Measurements from ENCODE around the gene POFUT1.
"Not testable (repeated sequence)": the region's sequence is repeated elsewhere in the genome, so short reads cannot be mapped to it uniquely, and the experiment has no call there.

POFUT1 gene

DNA sequence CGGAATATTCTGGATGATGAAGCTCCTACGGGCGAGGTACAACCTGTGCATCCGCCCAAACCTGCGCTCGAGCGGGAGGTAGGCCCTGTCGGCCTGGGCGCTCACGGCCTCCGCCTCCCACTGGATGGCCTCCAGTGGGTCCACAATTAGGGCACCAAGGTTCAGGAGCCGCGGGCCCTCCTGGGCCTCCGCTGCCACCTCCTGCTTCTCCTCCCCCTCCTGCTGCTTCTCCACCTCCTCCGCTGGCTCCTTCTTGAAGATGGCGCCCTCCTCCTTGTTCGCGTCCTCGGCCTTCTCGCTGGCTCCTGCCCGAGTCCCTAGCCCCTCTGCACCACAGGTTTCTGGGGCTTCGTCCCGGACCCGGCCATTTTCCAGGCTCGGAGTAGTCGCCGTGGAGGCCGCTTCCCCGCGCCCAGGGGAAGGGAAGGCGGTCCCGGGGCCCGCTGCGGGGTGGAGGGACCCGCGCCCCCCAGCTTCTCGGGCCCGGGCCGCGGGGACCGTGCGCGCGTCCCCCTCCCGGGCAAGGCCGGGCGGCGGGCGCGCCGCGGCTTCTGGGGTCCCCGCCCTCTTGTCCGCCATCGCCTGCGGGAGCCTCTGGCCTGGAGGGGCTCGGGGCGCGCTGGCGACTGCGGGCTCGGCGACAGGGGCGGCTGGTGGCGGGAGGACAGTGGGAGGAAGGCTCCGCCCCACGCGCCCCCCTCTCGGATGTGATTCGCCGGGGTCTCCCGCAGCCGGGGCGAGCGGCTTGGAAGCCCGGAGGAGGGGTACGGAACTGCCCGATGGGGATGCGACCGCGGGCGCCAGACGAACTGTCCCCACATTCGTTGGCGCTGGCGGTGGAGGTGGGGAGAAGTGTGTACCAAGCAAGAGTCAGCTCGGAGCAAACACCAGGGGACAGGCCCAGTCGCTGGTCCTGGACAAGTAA is 17.7 kb upstream of the POFUT1 start:
- peak; percentile 36 for DNase-seq

- no peak for DNase-seq
Measured at GRCh38 chr20:32190616-32191415, 16.9 kb upstream of the POFUT1 start.

DNA sequence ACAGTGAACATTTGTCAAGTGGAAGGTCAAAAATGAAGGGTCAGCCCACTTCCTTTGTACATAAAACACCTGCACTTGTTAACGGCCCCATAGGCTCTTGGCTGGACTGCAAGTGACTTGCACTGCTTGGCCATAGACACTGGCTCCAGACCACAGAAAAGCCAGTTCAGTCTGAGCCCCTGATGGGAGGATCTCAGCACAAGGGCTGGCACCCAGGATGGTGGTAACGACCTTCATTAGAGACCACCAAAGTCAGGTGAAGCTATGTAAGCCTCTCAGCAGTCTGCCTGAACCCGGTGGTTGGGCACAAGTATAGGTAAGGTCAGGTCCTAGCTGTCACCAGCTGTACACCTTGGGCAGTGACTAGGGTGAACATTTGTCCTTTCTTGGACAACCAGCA is 16.3 kb upstream of the POFUT1 start:
- no peak for DNase-seq

GRCh38 chr20:32191873-32192272 is 15.8 kb upstream of the POFUT1 start:
- no peak for DNase-seq

GRCh38 chr20:32192698-32193097 is 15.0 kb upstream of the POFUT1 start:
- no peak for DNase-seq

- DNase-seq, result not testable (repeated sequence)
Measured at GRCh38 chr20:32193336-32193735, 14.3 kb upstream of the POFUT1 start.

DNA sequence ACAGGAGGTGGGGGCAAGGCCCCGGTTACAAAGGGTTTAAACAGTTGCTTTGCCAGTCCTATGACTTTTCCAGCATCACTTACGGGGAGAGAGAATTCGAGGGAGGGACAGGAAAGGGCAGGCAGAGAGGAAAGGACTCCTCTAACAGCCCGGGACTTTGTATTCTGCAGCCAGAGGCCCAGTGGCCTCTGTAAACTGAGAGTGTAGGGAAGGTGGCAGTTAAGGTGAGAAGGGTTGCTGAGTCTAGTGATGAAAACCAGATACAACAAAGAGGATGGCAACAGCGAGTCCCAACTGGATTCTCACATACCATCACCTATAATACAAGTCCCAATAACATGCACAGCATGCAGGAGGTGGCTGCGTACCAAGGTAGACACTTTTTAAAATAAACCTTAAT is 13.7 kb upstream of the POFUT1 start:
- DNase-seq, result no peak

DNA sequence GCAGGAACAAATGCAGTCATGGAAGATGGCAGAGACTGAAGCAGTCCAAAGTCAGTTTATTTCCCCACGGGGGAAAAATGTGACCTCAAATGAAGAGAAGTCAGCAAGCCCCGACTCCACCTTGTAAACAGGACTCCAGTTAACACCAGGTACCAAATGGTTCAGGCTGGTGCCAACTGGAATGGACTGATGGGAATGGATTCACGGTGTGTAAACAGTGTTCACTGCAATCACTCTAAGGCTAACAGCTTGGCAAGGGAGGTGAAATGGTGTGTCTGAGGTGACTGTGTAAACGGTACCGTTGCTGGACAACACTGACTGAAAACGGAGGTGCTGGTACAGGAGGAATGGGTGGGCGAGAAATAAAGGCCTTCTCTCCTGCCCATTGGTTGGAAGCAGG is 12.1 kb upstream of the POFUT1 start:
- DNase-seq, result no peak

DNA sequence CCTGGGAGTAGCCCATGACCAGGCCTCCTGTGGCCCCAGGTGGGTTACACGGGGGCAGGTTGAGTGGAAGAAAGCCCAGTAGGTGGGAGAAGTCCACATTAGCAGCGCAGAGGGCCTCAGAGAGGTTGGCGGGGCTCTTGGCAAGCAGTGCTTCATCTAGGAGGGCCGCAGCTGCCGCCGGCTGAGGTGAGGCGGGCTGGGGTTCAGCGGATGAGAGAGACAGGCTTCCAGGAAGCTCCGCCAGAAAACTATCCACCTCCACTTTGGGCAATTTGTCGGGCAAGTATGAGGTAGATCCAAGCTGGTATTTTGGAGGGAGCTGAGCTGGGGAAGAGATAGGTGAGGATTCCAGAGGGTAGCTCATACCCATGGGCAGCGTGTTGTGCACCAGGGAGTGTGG is 11.1 kb upstream of the POFUT1 start:
- not testable (repeated sequence) for DNase-seq

DNA sequence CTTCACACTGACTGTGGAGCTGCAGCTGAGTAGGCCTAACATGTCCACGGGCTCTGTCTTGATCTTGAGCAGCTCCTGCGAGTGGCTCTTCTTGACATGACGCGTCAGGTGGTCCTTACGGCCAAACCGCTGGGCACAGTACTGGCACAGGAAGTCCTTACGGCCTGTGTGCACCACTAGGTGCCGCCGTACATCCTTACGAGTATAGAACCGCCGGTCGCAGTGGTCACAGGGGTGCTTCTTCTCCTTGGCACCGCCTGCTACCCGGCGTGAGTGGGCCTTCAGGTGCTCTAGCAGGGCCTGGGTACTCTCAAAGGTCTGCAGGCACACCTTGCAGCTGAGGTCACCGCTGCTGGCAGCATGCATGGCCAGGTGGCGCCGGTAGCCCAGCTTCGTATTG is 10.5 kb upstream of the POFUT1 start:
- DNase-seq, result not testable (repeated sequence)

GRCh38 chr20:32199006-32199405 is 8.7 kb upstream of the POFUT1 start:
- DNase-seq, result no peak

DNA sequence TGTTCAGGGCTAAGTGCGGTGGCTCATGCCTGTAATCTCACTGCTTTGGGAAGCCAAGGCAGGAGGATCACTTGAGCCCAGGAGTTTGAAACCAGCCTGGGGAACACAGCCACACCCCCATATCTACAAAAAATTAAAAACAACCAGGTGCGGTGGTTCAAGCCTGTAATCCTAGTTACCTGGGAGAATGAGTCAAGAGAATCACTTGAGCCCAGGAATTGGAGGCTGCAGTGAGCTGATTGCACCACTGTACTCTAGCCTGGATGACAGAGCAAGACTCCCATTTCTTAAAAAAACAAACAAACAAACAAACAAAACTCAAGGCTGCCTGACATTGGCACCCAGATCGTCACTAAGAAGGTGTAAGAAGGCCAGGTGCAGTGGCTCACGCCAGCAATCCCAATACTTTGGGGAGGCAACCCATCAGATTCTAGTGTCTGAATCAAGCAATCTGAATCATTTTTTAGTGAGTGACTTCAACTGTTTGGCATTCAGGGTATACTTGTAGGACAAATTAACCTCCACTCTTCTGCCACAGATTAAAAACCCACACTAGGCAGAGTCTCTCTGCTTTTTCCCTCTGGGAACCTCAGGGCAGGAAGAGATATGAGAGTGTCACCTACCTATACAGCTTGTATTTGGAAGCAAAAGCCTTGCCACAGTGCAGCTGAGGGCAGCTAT is 6.2 kb upstream of the POFUT1 start:
- no peak for DNase-seq

GRCh38 chr20:32201977-32202363 is 5.7 kb upstream of the POFUT1 start:
- no peak for DNase-seq

DNA sequence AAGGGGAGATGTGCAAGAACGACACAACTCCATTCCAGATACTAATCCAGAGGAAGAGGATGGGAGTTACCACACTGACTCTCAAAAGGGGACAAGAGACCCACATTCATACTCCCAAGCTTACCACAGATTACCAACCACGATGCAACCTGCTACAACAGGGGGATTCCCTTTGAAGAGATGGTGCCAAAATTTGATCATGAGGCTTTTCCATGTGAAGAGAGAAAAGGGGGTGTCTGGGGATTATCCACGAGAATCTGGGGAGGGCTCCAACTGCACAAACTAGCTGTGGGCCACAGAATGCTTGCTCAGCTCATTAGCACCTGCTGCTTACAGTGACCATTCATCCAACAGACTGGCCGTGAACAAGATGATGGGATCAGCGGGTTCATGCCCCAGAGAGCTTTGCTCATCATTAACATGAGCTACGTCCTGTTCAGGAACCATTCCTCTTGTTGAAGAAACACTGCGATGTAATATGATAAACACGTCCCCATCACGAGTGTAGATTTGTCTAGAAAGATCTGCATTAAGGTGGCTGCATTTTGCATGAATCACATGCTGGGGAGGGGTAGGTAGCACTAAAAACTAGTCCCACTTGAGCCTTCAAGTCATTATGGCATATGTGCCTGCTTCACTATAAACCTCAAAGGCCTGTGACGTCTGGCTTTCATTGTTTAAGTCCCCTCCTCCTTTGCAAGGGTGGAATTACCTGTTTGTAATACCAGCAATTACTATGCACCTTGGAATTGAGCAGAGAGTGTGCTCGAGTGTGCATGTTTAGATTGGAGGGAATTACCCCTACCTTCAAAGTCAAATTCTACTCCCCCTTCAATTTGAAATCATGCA is 4.1 kb upstream of the POFUT1 start:
- no peak for DNase-seq

GRCh38 chr20:32204205-32205109 is 3.2 kb upstream of the POFUT1 start:
- DNase-seq, result no peak

DNA sequence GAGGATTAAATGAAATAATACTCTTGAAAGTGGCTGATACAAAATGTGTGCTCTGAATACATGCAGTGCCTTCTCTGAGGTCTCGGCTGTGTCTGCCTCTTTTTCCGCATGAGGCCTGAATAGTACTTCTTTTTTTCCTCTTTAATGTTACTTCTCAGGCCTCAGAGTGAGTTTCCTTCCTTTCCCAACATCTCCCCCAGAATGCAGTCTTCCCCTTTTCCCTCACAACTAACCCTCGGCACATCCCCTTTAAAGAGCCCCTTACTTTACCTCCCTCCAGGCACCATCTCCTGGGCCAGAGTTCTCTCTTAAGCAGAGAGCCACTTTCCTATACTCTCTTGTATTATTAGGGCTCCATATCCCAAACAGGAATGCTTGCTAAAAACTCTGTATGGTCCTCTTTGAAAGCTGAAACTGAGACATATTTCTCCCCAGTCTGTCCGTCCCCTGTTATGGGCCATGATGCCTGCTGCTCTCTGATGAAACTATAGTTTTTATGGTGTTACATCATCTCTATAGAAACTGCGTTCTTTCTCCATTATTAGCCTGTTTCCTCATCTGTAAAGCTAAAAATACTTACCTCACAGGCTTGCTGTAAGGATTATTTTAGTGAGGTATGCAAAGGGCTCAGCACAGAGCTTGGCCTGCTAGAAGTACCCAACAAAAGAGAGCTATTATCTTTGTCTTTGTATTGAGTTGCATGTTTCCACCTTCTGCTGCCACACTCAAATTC is 2.4 kb upstream of the POFUT1 start:
- no peak for DNase-seq

DNA sequence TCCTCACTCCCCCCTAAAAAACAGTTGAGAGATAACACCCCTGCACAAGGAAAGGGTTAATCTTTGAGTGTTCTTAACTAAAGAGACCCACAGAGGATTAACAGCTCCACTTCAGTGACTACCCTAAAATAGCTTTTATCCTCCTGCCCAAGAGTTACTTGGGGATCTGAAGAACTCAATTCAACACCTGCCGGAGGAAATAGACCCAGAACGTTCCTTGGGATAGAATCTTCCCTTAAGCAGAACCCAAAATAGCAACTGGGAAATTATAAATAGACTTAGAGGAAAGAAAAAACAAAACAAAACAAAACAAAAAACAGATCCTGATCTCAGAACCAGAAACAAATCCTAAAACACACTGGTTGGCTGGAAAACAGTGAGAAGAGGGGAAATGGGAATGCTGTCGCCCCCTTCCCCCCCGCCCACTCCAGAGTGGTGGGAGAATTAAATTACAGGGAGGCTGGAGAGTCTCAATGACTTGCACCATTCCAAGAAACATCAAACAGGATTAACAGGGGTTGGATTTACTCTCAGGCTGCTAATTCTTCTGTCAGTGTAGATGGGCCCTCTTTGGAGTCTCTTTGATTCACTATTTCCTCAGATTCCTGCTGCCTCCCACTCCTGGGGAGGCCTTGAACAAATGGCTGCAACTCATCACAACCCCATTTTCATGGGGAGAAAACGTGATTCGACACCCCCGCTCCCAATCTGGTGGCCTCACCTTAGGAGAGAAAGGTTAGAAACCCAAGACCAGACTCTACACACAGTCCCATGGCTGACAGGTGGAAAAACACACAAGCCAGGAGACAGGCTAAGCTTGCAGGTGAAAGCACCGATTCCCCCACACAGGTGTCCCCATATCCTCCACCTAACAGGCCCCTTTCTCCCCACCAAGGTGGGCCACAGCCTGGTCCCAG is 1.6 kb upstream of the POFUT1 start:
- no peak for DNase-seq

DNA sequence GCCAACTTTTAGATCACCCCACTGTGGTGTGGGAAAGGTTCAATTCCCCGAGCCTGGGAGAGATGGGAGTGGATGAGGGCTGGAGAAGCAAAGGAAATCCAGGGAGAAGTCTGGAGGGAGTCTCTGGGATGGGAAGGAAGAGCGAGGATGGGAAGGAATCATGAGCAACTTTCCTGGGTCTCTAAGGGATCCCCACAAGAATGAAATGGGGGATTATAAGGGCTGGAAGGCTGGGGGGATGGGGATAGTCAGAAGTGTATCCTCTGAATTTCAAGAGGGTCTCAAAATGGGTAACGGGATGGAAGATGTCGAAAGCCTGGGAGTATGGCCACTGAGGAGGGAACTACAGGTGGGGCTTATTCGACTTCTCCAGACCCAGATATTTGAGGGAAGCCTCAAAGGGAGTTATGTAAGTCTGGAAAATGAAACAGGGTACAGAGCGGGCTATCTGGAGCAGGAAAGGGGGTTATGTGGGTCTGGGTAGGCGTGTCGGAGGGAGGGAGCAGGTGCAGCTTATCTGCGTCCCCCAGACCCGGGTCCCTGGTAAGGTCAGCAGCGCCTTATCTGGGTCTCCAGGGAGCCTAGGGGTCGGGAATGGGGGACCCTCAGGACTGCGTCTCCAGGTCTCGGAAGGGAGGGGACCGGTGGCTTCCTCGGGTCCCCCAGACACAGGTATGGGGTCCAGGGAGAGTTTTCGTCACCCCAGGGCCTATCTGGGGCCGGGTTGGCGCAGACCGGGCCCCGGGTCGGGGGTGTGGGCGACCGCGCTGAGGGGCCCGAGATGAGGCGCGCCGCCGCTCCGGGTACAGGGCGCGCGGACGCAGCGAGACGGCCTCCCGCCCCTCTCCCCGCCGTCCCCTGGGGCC is 687 bp upstream of the POFUT1 start:
- DNase-seq, result no peak
